Measurements from ENCODE around the gene LYAR. TPM values are rescaled to one million over a fixed set of nuclear protein-coding genes. Genes with fewer than 3 reads are reported as not detected.
"Not testable (repeated sequence)": the region's sequence is repeated elsewhere in the genome, so short reads cannot be mapped to it uniquely, and the experiment has no call there.

LYAR gene
- total RNA-seq, 2 donors from 2014 or later: 9.0 to 19.1 TPM

DNA sequence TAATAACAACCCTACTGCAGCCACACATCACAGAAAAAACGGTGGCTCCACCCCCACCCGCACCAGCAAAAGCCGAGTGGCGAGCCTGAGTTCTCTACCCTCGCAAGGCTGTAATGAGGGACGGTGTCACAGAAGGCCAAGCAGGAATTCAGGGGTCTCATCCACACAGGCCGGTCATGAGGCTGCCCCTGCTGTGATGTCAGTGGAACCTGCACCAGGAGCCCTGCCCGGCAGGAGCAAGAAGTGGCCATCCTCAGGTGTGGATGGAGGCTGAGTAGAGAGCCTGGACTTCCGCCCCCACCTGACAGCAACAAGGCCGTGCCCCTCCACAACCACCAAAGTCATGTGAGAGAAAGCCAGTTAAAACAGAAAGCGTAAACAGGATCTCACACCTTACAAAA is 20.6 kb downstream of the LYAR start:
- no peak for DNase-seq (ENCODE audit: low spot score)
- intact Hi-C loops (cut with DNase I): no loop called here
- TF ChIP-seq POLR2A (IDR thresholded peaks at IDR 0.05): no peak

DNA sequence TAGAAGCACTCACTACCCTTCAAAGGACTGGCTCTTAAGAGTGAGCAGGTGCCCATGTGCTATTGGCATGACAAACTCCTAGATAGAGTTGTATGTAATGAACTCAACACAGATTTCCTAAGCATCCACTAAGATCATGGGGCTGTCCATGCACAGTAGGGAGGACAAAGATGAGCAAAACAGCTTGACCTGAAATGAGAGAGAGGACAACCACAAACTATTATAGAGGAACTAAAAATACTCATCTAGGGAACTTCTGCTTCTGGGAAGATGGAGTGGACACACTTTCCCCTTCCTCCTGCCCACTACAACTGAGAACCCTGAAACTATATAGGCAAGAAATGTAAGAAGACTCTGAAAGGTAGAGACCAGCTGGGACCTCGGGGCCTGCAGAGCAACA is 21.2 kb downstream of the LYAR start:
- H3K27ac ChIP-seq: no peak overlapping the region
- H3K4me3 ChIP-seq: no peak overlapping the region
- H3K4me1 ChIP-seq (replicated peaks): no peaks in the 10 kb centered on the region
- WGBS: 89% methylated on average over 1 of the region's 1 CpG
- H3K27me3 ChIP-seq (replicated peaks; ENCODE audit: insufficient read depth): no peaks in the 10 kb centered on the region
- H3K9me3 ChIP-seq: no peaks in the 10 kb centered on the region
- H3K36me3 ChIP-seq: peaks cover 0 to 3% of the 10 kb centered on the region in 2 donors
- intact Hi-C loops (cut with DNase I): no loop called here
- TF ChIP-seq, protein P1, sequence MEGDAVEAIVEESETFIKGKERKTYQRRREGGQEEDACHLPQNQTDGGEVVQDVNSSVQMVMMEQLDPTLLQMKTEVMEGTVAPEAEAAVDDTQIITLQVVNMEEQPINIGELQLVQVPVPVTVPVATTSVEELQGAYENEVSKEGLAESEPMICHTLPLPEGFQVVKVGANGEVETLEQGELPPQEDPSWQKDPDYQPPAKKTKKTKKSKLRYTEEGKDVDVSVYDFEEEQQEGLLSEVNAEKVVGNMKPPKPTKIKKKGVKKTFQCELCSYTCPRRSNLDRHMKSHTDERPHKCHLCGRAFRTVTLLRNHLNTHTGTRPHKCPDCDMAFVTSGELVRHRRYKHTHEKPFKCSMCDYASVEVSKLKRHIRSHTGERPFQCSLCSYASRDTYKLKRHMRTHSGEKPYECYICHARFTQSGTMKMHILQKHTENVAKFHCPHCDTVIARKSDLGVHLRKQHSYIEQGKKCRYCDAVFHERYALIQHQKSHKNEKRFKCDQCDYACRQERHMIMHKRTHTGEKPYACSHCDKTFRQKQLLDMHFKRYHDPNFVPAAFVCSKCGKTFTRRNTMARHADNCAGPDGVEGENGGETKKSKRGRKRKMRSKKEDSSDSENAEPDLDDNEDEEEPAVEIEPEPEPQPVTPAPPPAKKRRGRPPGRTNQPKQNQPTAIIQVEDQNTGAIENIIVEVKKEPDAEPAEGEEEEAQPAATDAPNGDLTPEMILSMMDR (IDR thresholded peaks at IDR 0.05): no peak
- TF ChIP-seq POLR2AphosphoS5 (IDR thresholded peaks at IDR 0.05) (no peak), POLR2A (IDR thresholded peaks at IDR 0.05) (no peak)
- DNase-seq (ENCODE audit: low spot score): no peak

More for the DNA sequence above, 20.6 kb downstream of the LYAR start:
- 91% methylated on average over 11 of the region's 11 CpGs for WGBS
- no peak overlapping the region for H3K4me3 ChIP-seq
- peaks cover 0 to 8% of the 10 kb centered on the region in 2 donors for H3K36me3 ChIP-seq
- H3K27me3 ChIP-seq (replicated peaks; ENCODE audit: insufficient read depth): no peaks in the 10 kb centered on the region
- no peak overlapping the region for H3K27ac ChIP-seq
- H3K4me1 ChIP-seq (replicated peaks): no peaks in the 10 kb centered on the region
- H3K9me3 ChIP-seq: no peaks in the 10 kb centered on the region

DNA sequence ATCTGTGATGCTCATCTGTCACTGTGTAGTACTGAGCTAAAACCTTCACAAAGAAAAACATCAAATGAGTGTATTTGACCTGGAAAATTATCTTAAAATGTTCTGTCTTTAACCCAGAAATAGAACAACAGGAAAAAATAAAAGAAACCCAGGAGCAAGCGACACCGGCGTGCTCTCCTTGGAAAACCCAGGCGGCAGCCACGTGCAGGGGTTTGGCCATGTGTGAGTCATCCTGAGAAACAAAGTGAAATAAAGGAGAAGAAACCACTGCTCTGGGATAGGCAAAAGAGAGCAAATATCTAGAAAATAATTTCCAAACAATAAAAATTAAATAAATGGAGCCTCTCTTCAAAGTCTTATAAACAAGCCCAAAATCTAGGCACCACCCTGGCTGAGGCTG is 22.0 kb downstream of the LYAR start:
- no peak overlapping the region for H3K27ac ChIP-seq
- H3K4me1 ChIP-seq (replicated peaks): no peaks in the 10 kb centered on the region
- no peak for DNase-seq (ENCODE audit: low spot score)
- TF ChIP-seq POLR2A (IDR thresholded peaks at IDR 0.05): no peak
- no peak for TF ChIP-seq POLR2AphosphoS5 (IDR thresholded peaks at IDR 0.05)
- TF ChIP-seq, protein P1 (IDR thresholded peaks at IDR 0.05): no peak
- no peaks in the 10 kb centered on the region for H3K36me3 ChIP-seq
- 91% methylated on average over 5 of the region's 5 CpGs for WGBS
- intact Hi-C loops (cut with DNase I): no loop called here
- no peaks in the 10 kb centered on the region for H3K9me3 ChIP-seq
- no peak overlapping the region for H3K4me3 ChIP-seq
- H3K27me3 ChIP-seq (replicated peaks; ENCODE audit: insufficient read depth): no peaks in the 10 kb centered on the region

DNA sequence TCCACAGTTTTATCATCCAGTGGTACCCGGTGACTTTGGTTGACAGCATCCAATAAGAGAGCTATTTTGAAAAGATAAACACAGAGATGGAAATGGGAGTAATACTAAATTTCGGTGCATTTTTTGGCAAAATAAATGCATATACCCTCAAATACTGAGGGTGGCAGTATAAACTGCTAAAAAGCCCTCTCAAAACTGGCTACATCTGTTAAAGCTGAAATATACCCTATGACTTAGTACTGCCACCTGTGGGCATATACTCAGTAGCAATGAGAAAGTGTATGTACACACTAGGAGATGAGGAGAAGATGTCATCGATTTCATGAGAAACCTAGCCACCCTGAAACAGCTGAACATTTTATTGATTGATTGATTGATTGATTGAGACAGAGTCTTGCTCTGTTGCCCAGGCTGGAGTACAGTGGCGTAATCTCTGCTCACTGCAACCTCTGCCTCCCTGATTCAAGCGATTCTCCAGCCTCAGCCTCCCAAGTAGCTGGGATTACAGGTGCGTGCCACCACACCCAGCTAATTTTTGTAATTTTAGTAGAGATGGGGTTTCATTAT is 29.7 kb downstream of the LYAR start:
- H3K9me3 ChIP-seq: no peaks in the 10 kb centered on the region
- no peak for DNase-seq (ENCODE audit: low spot score)
- TF ChIP-seq, protein P1 (IDR thresholded peaks at IDR 0.05): peak in 1 of 4 experiments; percentile 21
- TF ChIP-seq POLR2AphosphoS5 (IDR thresholded peaks at IDR 0.05) (no peak), POLR2A (IDR thresholded peaks at IDR 0.05) (no peak)
- H3K27ac ChIP-seq: no peak overlapping the region
- no peaks in the 10 kb centered on the region for H3K36me3 ChIP-seq
- 76% methylated on average over 6 of the region's 6 CpGs for WGBS
- H3K27me3 ChIP-seq (replicated peaks; ENCODE audit: insufficient read depth): no peaks in the 10 kb centered on the region
- H3K4me1 ChIP-seq (replicated peaks): no peaks in the 10 kb centered on the region
- intact Hi-C loops (cut with DNase I): no loop called here
- no peak overlapping the region for H3K4me3 ChIP-seq

DNA sequence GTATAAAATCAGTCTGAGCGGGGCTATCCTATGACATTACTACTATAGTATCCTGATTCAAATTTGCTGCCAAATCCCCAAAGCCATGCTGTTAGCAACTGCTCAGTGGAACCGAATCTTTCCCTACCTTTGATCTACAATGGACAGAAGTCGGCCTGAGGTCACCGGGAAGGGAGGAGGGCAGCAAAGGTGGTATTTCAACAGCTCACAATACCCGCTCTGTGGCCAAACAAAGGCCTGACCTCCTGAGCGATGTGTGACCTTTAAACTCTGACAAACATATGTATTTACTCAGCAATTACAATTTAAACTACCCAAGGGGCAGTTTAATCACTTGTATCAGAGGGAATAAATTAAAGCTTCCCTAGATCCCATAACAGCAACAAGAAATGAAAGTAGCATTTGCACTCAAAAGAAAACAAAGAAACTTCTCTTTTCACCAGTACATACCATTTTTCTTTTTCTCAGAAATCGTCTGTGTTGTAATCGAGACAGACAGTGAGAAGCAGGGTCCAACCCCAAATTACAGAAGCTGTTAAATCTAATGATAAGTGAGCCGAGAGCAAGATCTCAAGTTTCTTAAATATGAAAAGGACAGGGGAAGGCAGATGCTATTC is 30.4 kb downstream of the LYAR start:
- intact Hi-C loops (cut with DNase I): no loop called here
- 30% methylated on average over 9 of the region's 9 CpGs for WGBS

DNA sequence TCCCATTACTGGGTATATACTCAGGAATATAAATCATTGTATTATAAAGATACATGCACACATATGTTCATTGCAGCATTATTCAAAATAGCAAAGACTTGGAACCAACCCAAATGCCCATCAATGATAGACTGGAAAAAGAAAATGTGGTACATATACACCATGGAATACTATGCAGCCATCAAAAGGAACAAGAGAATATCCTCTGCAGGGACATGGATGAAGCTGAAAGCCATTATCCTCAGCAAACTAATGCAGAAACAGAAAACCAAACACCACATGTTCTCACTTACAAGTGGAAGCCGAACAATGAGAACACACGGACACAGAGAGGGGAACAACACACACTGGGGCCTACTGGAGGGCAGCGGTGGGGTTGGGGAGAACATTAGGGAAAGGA is 32.2 kb downstream of the LYAR start:
- H3K36me3 ChIP-seq; DNase-seq (ENCODE audit: low spot score); H3K27ac ChIP-seq; H3K27me3 ChIP-seq (replicated peaks; ENCODE audit: insufficient read depth); H3K4me1 ChIP-seq (replicated peaks); intact Hi-C loops (cut with DNase I); H3K9me3 ChIP-seq; H3K4me3 ChIP-seq: not testable (repeated sequence)
- WGBS: 69% methylated on average over 3 of the region's 3 CpGs

More for the DNA sequence above, 30.4 kb downstream of the LYAR start:
- Histone ChIP-seq H3K4me3 (no peak overlapping the region), H3K27ac (no peak overlapping the region), H3K4me1 (replicated peaks) (no peaks in the 10 kb centered on the region), H3K9me3 (no peaks in the 10 kb centered on the region), H3K27me3 (replicated peaks; ENCODE audit: insufficient read depth) (no peaks in the 10 kb centered on the region), H3K36me3 (no peaks in the 10 kb centered on the region)
- TF ChIP-seq, protein P1 (IDR thresholded peaks at IDR 0.05): no peak
- no peak for TF ChIP-seq POLR2AphosphoS5 (IDR thresholded peaks at IDR 0.05)
- TF ChIP-seq POLR2A (IDR thresholded peaks at IDR 0.05): no peak
- DNase-seq (ENCODE audit: low spot score): no peak
